T-helper 1 cell treated with Interleukin-12 subunit alpha and Interleukin-12 subunit beta and Interleukin-4 antibody, amounts not matched to agents 30 ng/mL and 1 ng/mL, for 36 hours (primary cell): Measurements from ENCODE around the gene HLA-B. TPM values are rescaled to one million over a fixed set of nuclear protein-coding genes. Genes with fewer than 3 reads are reported as not detected.
"Not testable (repeated sequence)": the region's sequence is repeated elsewhere in the genome, so short reads cannot be mapped to it uniquely, and the experiment has no call there.

ENCODE experiments used
- intact Hi-C: fragments of 100-400 bp; cut with micrococcal nuclease; formaldehyde crosslinking; loops from one replicate; pipeline ENCODE4 v1.15.1; 2024
- total RNA-seq: library from RNA; stranded (reverse); gene quantifications from 2 replicates; pipeline ENCODE4 v1.2.3, GENCODE V29; 2022

HLA-B gene
- 6,139 and 6,208 TPM in 2 replicates for total RNA-seq

GRCh38 chr6:31356946-31357466, at the start of gene HLA-B:
TSS of gene HLA-B (minus strand) at chr6:31357179. CDS start at chr6:31357158, 21 bp downstream.
- intact Hi-C loops, result loop anchor here (1.0 to 5.0 kb wide), 6 partner anchors 10 to 1030 kb away; partner anchors contain the start of genes GNL1, HLA-C, PRR3 and TRIM39

GRCh38 chr6:31405996-31406395, 49.0 kb upstream of the HLA-B start:
- intact Hi-C loops, result no loop called here

- intact Hi-C loops, result loop anchor here (5.0 kb wide), 3 partner anchors 1337 to 1563 kb away; partner anchors contain the start of genes BRD2 and PPP1R11
Observed at GRCh38 chr6:31404061-31404364, 47.0 kb upstream of the HLA-B start.

GRCh38 chr6:31403283-31404060, 46.5 kb upstream of the HLA-B start, which contains the start of gene MICA:
TSS of gene MICA (plus strand) at chr6:31403595. CDS start at chr6:31403633, 38 bp downstream.
- intact Hi-C loops, result loop anchor here (5.0 kb wide), 3 partner anchors 1336 to 1564 kb away; partner anchors contain the start of genes BRD2 and PPP1R11

GRCh38 chr6:31402324-31403282, 45.6 kb upstream of the HLA-B start:
- intact Hi-C loops, result loop anchor here (5.0 kb wide), 3 partner anchors 1335 to 1565 kb away; partner anchors contain the start of genes BRD2 and PPP1R11

- intact Hi-C loops, result loop anchor here (5.0 kb wide), 3 partner anchors 1334 to 1566 kb away; partner anchors contain the start of genes BRD2 and PPP1R11
Observed at GRCh38 chr6:31401403-31401802, 44.4 kb upstream of the HLA-B start.

GRCh38 chr6:31400467-31401289, 43.7 kb upstream of the HLA-B start:
- intact Hi-C loops, result loop anchor here (1.0 to 5.0 kb wide), 8 partner anchors 63 to 1567 kb away; partner anchors contain the start of genes BRD2, DDX39B, PPP1R11 and TCF19

GRCh38 chr6:31399589-31400466, 42.8 kb upstream of the HLA-B start:
- intact Hi-C loops, result loop anchor here (1.0 to 5.0 kb wide), 9 partner anchors 33 to 1567 kb away; partner anchors contain the start of genes BRD2, DDX39B, PPP1R11 and TCF19

- intact Hi-C loops, result loop anchor here (1.0 kb wide), 1 partner anchor 43 kb away; no protein-coding TSS in a partner anchor
Observed at GRCh38 chr6:31397901-31398525, 41.0 kb upstream of the HLA-B start.

GRCh38 chr6:31397153-31397499, 40.1 kb upstream of the HLA-B start:
- intact Hi-C loops, result loop anchor here (1.0 kb wide), 1 partner anchor 44 kb away; no protein-coding TSS in a partner anchor

GRCh38 chr6:31396422-31397152, 39.6 kb upstream of the HLA-B start:
- intact Hi-C loops, result loop anchor here (1.0 kb wide), 1 partner anchor 45 kb away; no protein-coding TSS in a partner anchor

GRCh38 chr6:31395832-31396231, 38.9 kb upstream of the HLA-B start:
- intact Hi-C loops, result no loop called here

GRCh38 chr6:31394381-31394780, 37.4 kb upstream of the HLA-B start:
- intact Hi-C loops, result no loop called here

- intact Hi-C loops, result no loop called here
Observed at GRCh38 chr6:31393932-31394331, 37.0 kb upstream of the HLA-B start.

GRCh38 chr6:31389802-31390132, 32.8 kb upstream of the HLA-B start:
- intact Hi-C loops, result not testable (repeated sequence)

- intact Hi-C loops, result not testable (repeated sequence)
Observed at GRCh38 chr6:31388916-31389801, 32.2 kb upstream of the HLA-B start.

- intact Hi-C loops, result no loop called here
Observed at GRCh38 chr6:31386977-31387376, 30.0 kb upstream of the HLA-B start.
